NCI-H2227 treated with DMSO at 0.1 percent for 48 hours (cell line): ENCODE results near the gene NEURL2.

Experiments
- DNase-seq: peaks from one replicate; lab custom pipeline; 2025; lab: John Stamatoyannopoulos, UW

The NEURL2 gene

DNA sequence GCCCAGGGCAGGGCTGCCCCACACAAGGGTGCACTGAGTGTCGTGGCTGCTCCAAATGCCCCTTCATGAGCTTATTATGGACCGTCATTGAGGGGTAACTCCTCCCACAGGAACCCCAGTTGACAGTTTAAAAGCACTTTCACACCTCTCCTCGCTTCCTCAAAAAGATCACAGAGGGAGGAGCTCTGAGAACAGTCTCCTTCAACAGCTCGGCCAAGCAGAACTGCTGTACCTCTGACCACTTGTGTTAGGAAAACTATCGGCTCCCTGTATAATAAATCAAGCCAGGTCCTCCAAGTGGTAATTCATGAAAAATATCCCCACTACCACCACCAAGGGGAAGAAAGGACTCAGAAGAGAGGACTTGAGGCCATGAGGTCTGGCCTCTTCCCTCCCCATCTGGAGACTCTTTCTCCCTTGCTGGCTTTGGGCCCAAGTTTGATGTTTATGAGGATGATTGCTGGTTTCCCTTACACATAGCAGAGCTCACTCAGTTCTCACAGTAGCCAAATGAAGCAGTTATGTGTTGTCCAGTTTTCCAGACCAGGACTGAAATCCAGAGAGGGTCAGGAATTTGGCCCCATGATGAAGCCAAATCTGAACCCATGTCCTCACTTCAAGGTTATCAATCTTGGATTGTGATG, 48.7 kb downstream of the NEURL2 start:
- DNase-seq: no peak

DNA sequence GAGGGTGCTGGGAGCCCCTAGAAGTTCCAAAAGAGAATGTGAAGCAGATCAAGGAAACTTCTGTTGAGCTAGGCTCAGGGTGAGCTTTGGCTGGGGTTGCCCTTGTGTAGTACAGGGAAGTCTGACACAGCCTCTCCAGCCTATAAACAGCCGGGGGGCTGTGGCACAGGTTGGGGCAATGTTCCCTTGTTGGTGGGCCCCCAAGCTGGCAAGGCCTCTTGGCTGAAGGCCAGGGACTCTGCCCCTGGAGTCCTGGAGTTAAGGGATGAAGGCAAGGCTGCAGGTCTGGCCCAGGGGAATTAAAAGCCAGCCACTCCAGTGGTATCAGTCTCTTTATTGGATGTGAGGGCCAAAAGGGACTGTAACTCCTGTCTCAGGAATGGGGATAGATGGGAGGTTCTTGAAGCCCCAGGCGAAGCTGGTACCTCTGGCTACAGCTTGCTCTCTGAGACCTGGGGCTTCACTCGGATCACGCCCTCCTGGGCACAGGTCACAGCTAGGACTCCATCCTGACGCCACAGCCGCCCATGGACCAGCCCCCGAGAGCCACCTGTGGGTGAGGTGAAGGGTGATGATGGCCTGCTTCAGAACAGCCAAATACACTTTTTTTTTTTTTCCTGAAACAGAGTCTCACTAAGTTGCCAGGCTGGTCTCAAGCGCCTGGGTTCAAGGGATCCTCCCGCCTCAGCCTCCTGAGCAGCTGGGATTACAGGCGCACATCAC, 49.4 kb downstream of the NEURL2 start:
- no peak for DNase-seq

DNA sequence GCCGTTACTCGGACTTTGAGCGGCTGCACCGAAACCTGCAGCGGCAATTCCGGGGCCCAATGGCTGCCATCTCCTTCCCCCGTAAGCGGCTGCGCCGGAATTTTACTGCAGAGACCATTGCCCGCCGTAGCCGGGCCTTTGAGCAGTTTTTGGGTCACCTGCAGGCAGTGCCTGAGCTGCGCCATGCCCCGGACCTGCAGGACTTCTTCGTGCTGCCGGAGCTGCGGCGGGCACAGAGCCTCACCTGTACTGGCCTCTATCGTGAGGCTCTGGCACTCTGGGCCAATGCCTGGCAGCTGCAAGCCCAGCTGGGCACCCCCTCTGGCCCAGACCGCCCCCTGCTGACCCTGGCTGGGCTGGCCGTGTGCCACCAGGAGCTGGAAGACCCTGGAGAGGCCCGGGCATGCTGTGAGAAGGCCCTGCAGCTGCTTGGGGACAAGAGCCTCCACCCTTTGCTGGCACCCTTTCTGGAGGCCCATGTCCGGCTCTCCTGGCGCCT, 50.3 kb downstream of the NEURL2 start:
- no peak for DNase-seq
